Peyer's patch (tissue), 4 donors: ENCODE results near the gene UTS2B.

Experiments
- CTCF ChIP-seq, 6 experiments: fragments of 450-650 bp in 4 of 6; fragments of 200-600 bp in 2 of 6; sonication (generic) in 1 of 6; IDR thresholded peaks; one replicate each; pipeline ENCODE4 v1.5.1; 2017 to 2019; ENCODE audit warnings: antibody characterized with exemption in 6 of 6, mild to moderate bottlenecking in 3 of 6, moderate library complexity in 1 of 6
- POLR2A ChIP-seq, 2 donors: fragments of 450-650 bp; IDR thresholded peaks; one replicate each; pipeline ENCODE4 v1.5.1; 2017; ENCODE audit warnings: antibody characterized with exemption in 2 of 2, mild to moderate bottlenecking in 2 of 2, moderate library complexity in 2 of 2

- TF ChIP-seq CTCF (IDR thresholded peaks at IDR 0.05) (no peak), POLR2A (IDR thresholded peaks at IDR 0.05) (no peak)
Observed at GRCh38 chr3:191280882-191281281, 49.4 kb downstream of the UTS2B start.
